Mesenchymal stem cell (in vitro differentiated cells and primary cell): Measurements from ENCODE around the gene ARHGAP42.

Experiments
- DNase-seq: peaks from one replicate; pipeline ENCODE4 v3.0.0-alpha.2; 2013
- H2AFZ ChIP-seq: one replicate; pipeline ENCODE4 v1.6.1; 2013; ENCODE audit warnings: low read depth, mild to moderate bottlenecking, control low read depth, inconsistent platforms, low read length, moderate library complexity
- H2AK5ac ChIP-seq: 2 replicates; pipeline ENCODE4 v1.6.1; 2013; ENCODE audit warnings: low read length, moderate library complexity, mild to moderate bottlenecking, inconsistent platforms; ENCODE audit not compliant: severe bottlenecking
- H2BK120ac ChIP-seq: one replicate; pipeline ENCODE4 v1.6.1; 2013; ENCODE audit warnings: low read depth, mild to moderate bottlenecking, inconsistent platforms, low read length, moderate library complexity
- H2BK12ac ChIP-seq, 2 experiments: one replicate each; pipeline ENCODE4 v1.6.1; 2013; ENCODE audit warnings: inconsistent platforms in 2 of 2, low read length in 2 of 2, mild to moderate bottlenecking in 2 of 2, moderate library complexity in 2 of 2, control low read depth in 1 of 2
- H2BK15ac ChIP-seq: one replicate; pipeline ENCODE4 v1.6.1; 2013; ENCODE audit warnings: mild to moderate bottlenecking, low read depth, inconsistent platforms; ENCODE audit not compliant: poor library complexity, severe bottlenecking
- H2BK5ac ChIP-seq: 2 replicates; pipeline ENCODE4 v1.6.1; 2013; ENCODE audit warnings: low read depth, mild to moderate bottlenecking, low read length, control low read depth, inconsistent platforms; ENCODE audit not compliant: poor library complexity, severe bottlenecking
- H3K14ac ChIP-seq, 2 experiments: one replicate each; pipeline ENCODE4 v1.6.1; 2013; ENCODE audit warnings: inconsistent platforms in 2 of 2, low read length in 2 of 2, control low read depth in 1 of 2, mild to moderate bottlenecking in 1 of 2, moderate library complexity in 1 of 2
- H3K18ac ChIP-seq, 2 experiments: one replicate each; pipeline ENCODE4 v1.6.1; 2013; ENCODE audit warnings: inconsistent platforms in 2 of 2, low read length in 2 of 2, control low read depth in 1 of 2, low read depth in 1 of 2, mild to moderate bottlenecking in 1 of 2
- H3K23ac ChIP-seq, 2 experiments: one replicate each; pipeline ENCODE4 v1.6.1; 2013; ENCODE audit warnings: inconsistent platforms in 2 of 2, low read length in 2 of 2, mild to moderate bottlenecking in 2 of 2, moderate library complexity in 2 of 2, control low read depth in 1 of 2
- H3K27ac ChIP-seq: 2 replicates; pipeline ENCODE4 v1.5.1; 2013; ENCODE audit warnings: mild to moderate bottlenecking, moderate library complexity, low read length, control low read depth, inconsistent platforms; ENCODE audit not compliant: poor library complexity, severe bottlenecking
- H3K27me3 ChIP-seq, 2 experiments: 2 replicates each; pipeline versions ENCODE4 v1.6.1 to v1.7.0; 2013; ENCODE audit warnings: low read length in 2 of 2, mild to moderate bottlenecking in 2 of 2, moderate library complexity in 2 of 2, control low read depth in 1 of 2, inconsistent platforms in 1 of 2; ENCODE audit not compliant: control insufficient read depth in 1 of 2, insufficient read depth in 1 of 2
- H3K36me3 ChIP-seq, 2 experiments: 2 replicates each; pipeline versions ENCODE4 v1.6.1 to v1.7.0; 2013; ENCODE audit warnings: low read length in 2 of 2, control low read depth in 1 of 2, inconsistent platforms in 1 of 2, low read depth in 1 of 2, mild to moderate bottlenecking in 1 of 2; ENCODE audit not compliant: insufficient read depth in 2 of 2, control insufficient read depth in 1 of 2
- H3K4ac ChIP-seq, 2 experiments: one replicate each; pipeline ENCODE4 v1.6.1; 2013; ENCODE audit warnings: inconsistent platforms in 2 of 2, low read length in 2 of 2, mild to moderate bottlenecking in 2 of 2, moderate library complexity in 2 of 2, control low read depth in 1 of 2, low read depth in 1 of 2
- H3K4me1 ChIP-seq: 2 replicates; pipeline ENCODE4 v1.6.1; 2013; ENCODE audit warnings: low read depth, low read length, control low read depth; ENCODE audit not compliant: control insufficient read depth, insufficient read depth
- H3K4me2 ChIP-seq: 2 replicates; pipeline ENCODE4 v1.6.1; 2013; ENCODE audit warnings: low read length, mild to moderate bottlenecking, inconsistent platforms; ENCODE audit not compliant: poor library complexity, severe bottlenecking
- H3K4me3 ChIP-seq, 2 experiments: 2 replicates each; pipeline versions ENCODE4 v1.5.1 to v1.7.0; 2013; ENCODE audit warnings: low read length in 2 of 2, mild to moderate bottlenecking in 2 of 2, control low read depth in 1 of 2, low read depth in 1 of 2; ENCODE audit not compliant: insufficient read depth in 1 of 2
- H3K79me1 ChIP-seq: replicated peaks from 2 replicates; pipeline ENCODE4 v1.6.1; 2013; ENCODE audit warnings: mild to moderate bottlenecking, control low read depth, low read length, inconsistent platforms; ENCODE audit not compliant: poor library complexity, severe bottlenecking
- H3K9ac ChIP-seq: 2 replicates; pipeline ENCODE4 v1.7.0; 2013; ENCODE audit warnings: mild to moderate bottlenecking, low read length, moderate library complexity
- H3K9me3 ChIP-seq: 2 replicates; pipeline ENCODE4 v1.7.0; 2013; ENCODE audit warnings: mild to moderate bottlenecking, low read length; ENCODE audit not compliant: control insufficient read depth
- H4K8ac ChIP-seq: one replicate; pipeline ENCODE4 v1.6.1; 2013; ENCODE audit warnings: inconsistent platforms, mild to moderate bottlenecking, low read length, moderate library complexity
- H4K91ac ChIP-seq: one replicate; pipeline ENCODE4 v1.6.1; 2013; ENCODE audit warnings: mild to moderate bottlenecking, low read length, inconsistent platforms
- WGBS: methylation state at CpG from one replicate; pipeline ENCODE4 v1.1.7; 2013; ENCODE audit warnings: mixed read lengths; 5-methylcytosine and 5-hydroxymethylcytosine counted together

Gene ARHGAP42

DNA sequence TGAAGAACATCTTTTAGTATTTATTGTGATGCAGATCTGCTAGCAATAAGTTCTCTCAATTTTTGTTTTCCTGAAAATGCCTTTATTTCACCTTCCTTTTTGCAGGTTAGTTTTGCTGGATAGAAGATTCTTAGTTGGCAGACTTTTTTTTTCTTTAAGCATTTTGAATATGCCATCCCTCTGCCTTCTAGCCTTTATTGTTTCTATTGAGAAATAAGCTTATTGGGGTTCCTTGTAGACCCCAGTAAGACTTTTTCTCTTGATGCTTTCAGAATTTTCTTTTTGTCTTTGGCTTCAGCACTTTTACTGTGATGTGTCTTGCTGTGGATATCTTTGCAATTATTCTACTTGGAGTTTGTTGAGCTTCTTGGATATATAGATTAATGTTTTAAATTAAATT is 281.9 kb downstream of the ARHGAP42 start:
- H4K91ac ChIP-seq, result no peak overlapping the region
- no peak overlapping the region for H3K14ac ChIP-seq
- H2BK5ac ChIP-seq, result no peak overlapping the region
- H2BK12ac ChIP-seq, result no peak overlapping the region
- no peak for DNase-seq
- H3K18ac ChIP-seq, result no peak overlapping the region
- peaks cover 23% of the 10 kb centered on the region for H3K9me3 ChIP-seq
- no peak overlapping the region for H3K4me3 ChIP-seq
- H3K27me3 ChIP-seq, result no peaks in the 10 kb centered on the region
- H4K8ac ChIP-seq, result no peak overlapping the region
- H2BK120ac ChIP-seq, result no peak overlapping the region
- H2AK5ac ChIP-seq, result no peak overlapping the region
- H3K27ac ChIP-seq, result no peak overlapping the region
- H3K9ac ChIP-seq, result no peak overlapping the region
- peaks cover 4% of the 10 kb centered on the region for H3K79me1 ChIP-seq
- H3K23ac ChIP-seq, result no peak overlapping the region
- no peak overlapping the region for H3K4ac ChIP-seq
- no peaks in the 10 kb centered on the region for H3K4me1 ChIP-seq
- H2AFZ ChIP-seq, result no peak overlapping the region
- no peak overlapping the region for H3K4me2 ChIP-seq
- H3K36me3 ChIP-seq, result peaks cover 8 to 11% of the 10 kb centered on the region in 2 experiments
- no peak overlapping the region for H2BK15ac ChIP-seq

DNA sequence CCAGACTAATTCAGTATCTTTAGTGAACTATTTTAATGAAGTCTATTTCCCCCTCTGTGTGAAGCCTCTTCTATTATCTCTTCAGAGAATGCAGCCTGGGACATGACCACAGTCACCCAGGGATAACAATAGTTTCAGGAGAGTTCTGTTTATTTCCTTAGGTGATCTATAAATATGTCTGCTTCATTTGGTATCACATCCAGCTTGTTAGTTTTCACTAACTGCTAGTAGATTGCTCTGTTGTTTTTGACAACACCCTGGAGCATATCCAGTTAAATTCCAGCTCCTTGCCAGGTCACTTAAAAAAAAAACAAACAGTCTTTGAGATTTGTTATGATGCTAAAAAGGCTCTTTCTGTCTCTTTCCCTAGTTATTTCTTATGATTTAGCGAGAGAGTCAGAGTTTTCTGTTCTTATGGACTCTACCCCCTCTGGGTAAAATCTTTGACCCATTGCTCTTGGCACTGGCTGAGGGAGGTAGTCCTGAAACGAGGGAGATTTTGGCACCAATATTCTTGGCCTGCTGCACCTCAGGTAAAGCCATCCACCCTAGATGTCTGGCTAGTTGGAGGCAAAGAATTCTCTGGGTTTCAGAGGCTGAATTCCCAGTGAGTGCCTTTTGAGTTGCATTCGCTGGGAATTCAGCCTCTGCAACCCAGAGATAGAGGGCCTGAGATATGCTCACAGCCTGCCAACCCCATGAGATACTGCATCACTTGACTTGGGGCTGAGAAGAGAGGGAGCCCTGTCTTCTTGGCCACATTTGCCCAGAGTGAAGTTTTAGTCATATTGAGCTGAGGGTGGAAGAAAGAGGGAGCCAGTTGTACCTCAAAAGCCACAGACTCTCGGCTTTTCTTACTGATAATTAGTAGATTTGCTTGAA is 283.4 kb downstream of the ARHGAP42 start:
- DNase-seq, result no peak
- no peaks in the 10 kb centered on the region for H3K4me1 ChIP-seq
- H3K9ac ChIP-seq, result no peak overlapping the region
- no peak overlapping the region for H3K18ac ChIP-seq
- no peak overlapping the region for H3K4me2 ChIP-seq
- no peak overlapping the region for H4K91ac ChIP-seq
- no peak overlapping the region for H2BK12ac ChIP-seq
- no peak overlapping the region for H2BK15ac ChIP-seq
- no peak overlapping the region for H3K23ac ChIP-seq
- H2BK5ac ChIP-seq, result no peak overlapping the region
- H3K27me3 ChIP-seq, result no peaks in the 10 kb centered on the region
- H3K9me3 ChIP-seq, result peaks cover 23% of the 10 kb centered on the region
- H2BK120ac ChIP-seq, result no peak overlapping the region
- no peak overlapping the region for H2AK5ac ChIP-seq
- peaks cover 2% of the 10 kb centered on the region for H3K79me1 ChIP-seq
- H3K27ac ChIP-seq, result no peak overlapping the region
- no peak overlapping the region for H4K8ac ChIP-seq
- H3K4me3 ChIP-seq, result no peak overlapping the region
- H3K4ac ChIP-seq, result no peak overlapping the region
- H3K36me3 ChIP-seq, result peaks cover 7 to 12% of the 10 kb centered on the region in 2 experiments
- 94% methylated on average over 3 of the region's 4 CpGs for WGBS
- no peak overlapping the region for H2AFZ ChIP-seq
- no peak overlapping the region for H3K14ac ChIP-seq

DNA sequence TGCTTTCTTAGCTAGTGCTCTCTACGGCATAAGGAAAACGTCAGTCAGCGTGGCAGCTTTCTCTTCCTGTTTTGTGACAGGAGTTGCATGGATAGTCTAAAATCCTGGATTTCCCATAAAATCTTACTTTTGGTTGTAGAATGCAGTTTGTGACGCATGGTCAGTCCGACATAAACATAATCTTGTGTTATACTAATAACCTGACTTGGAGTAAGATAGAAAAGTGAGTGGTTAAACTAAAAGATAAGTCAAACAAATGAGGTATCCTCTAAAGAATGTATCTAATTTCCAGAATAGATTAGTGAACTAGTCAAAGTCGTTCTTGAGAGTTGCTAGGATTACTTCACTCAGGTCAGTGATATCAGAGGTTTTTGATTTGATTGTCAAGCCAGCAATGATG is 285.0 kb downstream of the ARHGAP42 start:
- Histone ChIP-seq H3K9ac (no peak overlapping the region), H2AFZ (no peak overlapping the region), H3K4me1 (no peaks in the 10 kb centered on the region), H3K4me3 (no peak overlapping the region), H2BK12ac (no peak overlapping the region), H4K91ac (no peak overlapping the region), H2BK120ac (no peak overlapping the region), H2AK5ac (no peak overlapping the region), H3K27ac (no peak overlapping the region), H3K23ac (no peak overlapping the region), H3K79me1 (peaks cover 2% of the 10 kb centered on the region), H3K9me3 (peaks cover 23% of the 10 kb centered on the region), H3K4ac (no peak overlapping the region), H3K36me3 (peaks cover 13 to 26% of the 10 kb centered on the region in 2 experiments), H2BK5ac (no peak overlapping the region), H4K8ac (no peak overlapping the region), H3K14ac (no peak overlapping the region), H2BK15ac (no peak overlapping the region), H3K18ac (no peak overlapping the region), H3K4me2 (no peak overlapping the region), H3K27me3 (no peaks in the 10 kb centered on the region)
- WGBS, result 91% methylated on average over 5 of the region's 6 CpGs
- no peak for DNase-seq

DNA sequence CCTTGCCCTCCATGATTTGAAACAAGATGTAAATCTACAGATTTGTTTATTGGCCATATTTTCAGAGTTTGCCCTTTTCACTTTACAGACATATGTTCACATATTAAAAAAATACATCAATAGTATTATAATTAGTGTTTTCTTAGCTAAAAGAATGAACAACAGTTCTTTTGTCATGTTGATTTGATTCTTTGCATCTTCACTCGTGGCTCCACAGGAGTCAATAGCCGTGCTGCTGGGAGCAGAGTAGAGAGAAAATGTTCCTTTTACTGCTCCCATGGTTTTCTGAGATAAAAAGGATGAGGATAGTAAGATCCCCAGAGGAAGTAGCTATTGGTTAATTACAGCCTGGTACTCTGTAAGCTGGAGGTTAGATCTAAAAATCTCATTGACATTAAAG is 291.4 kb downstream of the ARHGAP42 start:
- no peaks in the 10 kb centered on the region for H3K27me3 ChIP-seq
- peaks cover 9 to 32% of the 10 kb centered on the region in 2 experiments for H3K36me3 ChIP-seq
- H3K18ac ChIP-seq, result no peak overlapping the region
- no peaks in the 10 kb centered on the region for H3K79me1 ChIP-seq
- H2BK120ac ChIP-seq, result no peak overlapping the region
- H3K9ac ChIP-seq, result no peak overlapping the region
- no peak overlapping the region for H2AFZ ChIP-seq
- no peak for DNase-seq
- no peak overlapping the region for H2BK12ac ChIP-seq
- H4K91ac ChIP-seq, result no peak overlapping the region
- no peak overlapping the region for H2BK15ac ChIP-seq
- no peak overlapping the region for H2BK5ac ChIP-seq
- no peak overlapping the region for H3K4me2 ChIP-seq
- H4K8ac ChIP-seq, result no peak overlapping the region
- H3K4me1 ChIP-seq, result no peaks in the 10 kb centered on the region
- H3K9me3 ChIP-seq, result no peaks in the 10 kb centered on the region
- H3K4me3 ChIP-seq, result no peak overlapping the region
- no peak overlapping the region for H3K14ac ChIP-seq
- no peak overlapping the region for H3K4ac ChIP-seq
- H2AK5ac ChIP-seq, result no peak overlapping the region
- H3K27ac ChIP-seq, result no peak overlapping the region
- WGBS, result 65% methylated on average over 2 of the region's 2 CpGs
- H3K23ac ChIP-seq, result no peak overlapping the region
